ENCODE data around the gene CHMP2B.

CHMP2B gene

GRCh38 chr3:87268646-87269211 is 41.6 kb downstream of the CHMP2B start:
- no peak for TF ChIP-seq RAD21 (IDR thresholded peaks at IDR 0.05; ENCODE audit: low read depth)
- no peak for TF ChIP-seq TCF12 (IDR thresholded peaks at IDR 0.05; ENCODE audit: low read depth)
- TF ChIP-seq TEAD4 (IDR thresholded peaks at IDR 0.05) = no peak
- TF ChIP-seq CREB1 (IDR thresholded peaks at IDR 0.05; ENCODE audit: low read depth) = no peak
- TF ChIP-seq MAX (IDR thresholded peaks at IDR 0.05) = no peak
- TF ChIP-seq REST (IDR thresholded peaks at IDR 0.05; ENCODE audit: low read depth) = no peak
- no peak for TF ChIP-seq TAF1 (IDR thresholded peaks at IDR 0.05; ENCODE audit: low read depth)
- no peak for TF ChIP-seq NFIC (IDR thresholded peaks at IDR 0.05)
- no peak for TF ChIP-seq EP300 (IDR thresholded peaks at IDR 0.05; ENCODE audit: borderline replicate concordance)
- TF ChIP-seq ZBTB7A (IDR thresholded peaks at IDR 0.05; ENCODE audit: low read depth) = no peak
- TF ChIP-seq CEBPB (IDR thresholded peaks at IDR 0.05) = no peak
- TF ChIP-seq EGR1 (IDR thresholded peaks at IDR 0.05) = no peak
- TF ChIP-seq YY1 (IDR thresholded peaks at IDR 0.05; ENCODE audit: low read depth) = no peak

GRCh38 chr3:87269723-87270122 is 42.6 kb downstream of the CHMP2B start:
- TF ChIP-seq REST (IDR thresholded peaks at IDR 0.05; ENCODE audit: low read depth) = no peak
- TF ChIP-seq TCF12 (IDR thresholded peaks at IDR 0.05; ENCODE audit: low read depth) = no peak
- no peak for TF ChIP-seq CREB1 (IDR thresholded peaks at IDR 0.05; ENCODE audit: low read depth)
- no peak for TF ChIP-seq TEAD4 (IDR thresholded peaks at IDR 0.05)
- TF ChIP-seq FOXM1 (IDR thresholded peaks at IDR 0.05; ENCODE audit: borderline replicate concordance, low read depth) = no peak
- no peak for TF ChIP-seq CEBPB (IDR thresholded peaks at IDR 0.05)
- no peak for TF ChIP-seq TAF1 (IDR thresholded peaks at IDR 0.05; ENCODE audit: low read depth)
- no peak for TF ChIP-seq EGR1 (IDR thresholded peaks at IDR 0.05)
- no peak for TF ChIP-seq RAD21 (IDR thresholded peaks at IDR 0.05; ENCODE audit: low read depth)
- TF ChIP-seq EP300 (IDR thresholded peaks at IDR 0.05; ENCODE audit: borderline replicate concordance) = no peak
- TF ChIP-seq ZBTB7A (IDR thresholded peaks at IDR 0.05; ENCODE audit: low read depth) = no peak
- TF ChIP-seq NFIC (IDR thresholded peaks at IDR 0.05) = no peak
- TF ChIP-seq USF1 (IDR thresholded peaks at IDR 0.05) = no peak
- TF ChIP-seq YY1 (IDR thresholded peaks at IDR 0.05; ENCODE audit: low read depth) = no peak
- TF ChIP-seq MAX (IDR thresholded peaks at IDR 0.05) = no peak

- no peak for TF ChIP-seq NFIC (IDR thresholded peaks at IDR 0.05)
- TF ChIP-seq FOXM1 (IDR thresholded peaks at IDR 0.05; ENCODE audit: borderline replicate concordance, low read depth) = no peak
These were observed 44.0 kb downstream of the CHMP2B start for GRCh38 chr3:87270908-87271700.

- TF ChIP-seq REST (IDR thresholded peaks at IDR 0.05; ENCODE audit: low read depth) = no peak
- no peak for TF ChIP-seq USF1 (IDR thresholded peaks at IDR 0.05)
- TF ChIP-seq TCF12 (IDR thresholded peaks at IDR 0.05; ENCODE audit: low read depth) = no peak
- no peak for TF ChIP-seq ZBTB7A (IDR thresholded peaks at IDR 0.05; ENCODE audit: low read depth)
- TF ChIP-seq EP300 (IDR thresholded peaks at IDR 0.05; ENCODE audit: borderline replicate concordance) = no peak
- TF ChIP-seq YY1 (IDR thresholded peaks at IDR 0.05; ENCODE audit: low read depth) = no peak
- TF ChIP-seq TEAD4 (IDR thresholded peaks at IDR 0.05) = no peak
- no peak for TF ChIP-seq EGR1 (IDR thresholded peaks at IDR 0.05)
- TF ChIP-seq CREB1 (IDR thresholded peaks at IDR 0.05; ENCODE audit: low read depth) = no peak
- no peak for TF ChIP-seq FOXM1 (IDR thresholded peaks at IDR 0.05; ENCODE audit: borderline replicate concordance, low read depth)
- TF ChIP-seq CEBPB (IDR thresholded peaks at IDR 0.05) = no peak
- no peak for TF ChIP-seq TAF1 (IDR thresholded peaks at IDR 0.05; ENCODE audit: low read depth)
- no peak for TF ChIP-seq MAX (IDR thresholded peaks at IDR 0.05)
- no peak for TF ChIP-seq NFIC (IDR thresholded peaks at IDR 0.05)
- no peak for TF ChIP-seq RAD21 (IDR thresholded peaks at IDR 0.05; ENCODE audit: low read depth)
These were observed 45.7 kb downstream of the CHMP2B start for GRCh38 chr3:87272718-87273341.
